DMS 273 (cell line): ENCODE results near the gene P2RY2.
A peak's percentile ranks its signal among the peaks of the same experiment; 100 is the strongest.
"Not testable (repeated sequence)": the region's sequence is repeated elsewhere in the genome, so short reads cannot be mapped to it uniquely, and the experiment has no call there.

ENCODE experiments used
- DNase-seq: peaks from one replicate; lab custom pipeline; 2025; ENCODE audit not compliant: unreplicated experiment; lab: John Stamatoyannopoulos, UW

The P2RY2 gene

DNA sequence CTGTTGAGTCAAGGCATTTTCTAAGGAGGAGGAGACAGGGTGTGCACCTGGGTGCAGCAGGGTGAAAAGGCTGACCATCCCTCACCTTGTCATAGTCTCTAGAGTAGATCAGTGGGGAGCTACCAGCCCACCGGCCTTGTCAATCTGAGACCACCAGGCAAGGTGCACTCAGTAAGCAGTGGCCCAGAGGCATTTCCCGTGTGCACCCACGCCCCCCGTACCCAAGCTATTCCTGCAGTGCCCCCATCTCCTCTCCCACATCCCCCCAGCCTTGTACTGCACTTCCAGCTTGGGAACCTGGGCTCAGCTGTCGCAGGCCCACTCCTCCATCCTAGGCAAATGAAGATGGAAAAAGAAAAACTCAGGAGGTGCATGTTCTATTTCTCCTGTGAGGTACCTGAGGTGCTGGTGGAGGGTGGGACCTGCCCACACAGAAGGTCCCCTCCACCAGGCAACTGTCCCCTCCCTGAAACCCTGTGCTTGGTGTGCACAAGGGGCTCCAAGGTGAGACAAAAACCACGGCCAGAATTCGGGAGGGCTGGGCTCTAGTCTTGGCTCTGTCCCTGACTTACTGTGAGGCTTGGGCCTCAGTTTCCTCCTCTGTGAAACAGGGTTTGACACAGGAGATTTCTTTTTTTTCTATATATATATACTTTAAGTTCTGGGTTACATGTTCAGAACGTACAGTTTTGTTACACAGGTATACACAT is 8.4 kb downstream of the P2RY2 start:
- no peak for DNase-seq

DNA sequence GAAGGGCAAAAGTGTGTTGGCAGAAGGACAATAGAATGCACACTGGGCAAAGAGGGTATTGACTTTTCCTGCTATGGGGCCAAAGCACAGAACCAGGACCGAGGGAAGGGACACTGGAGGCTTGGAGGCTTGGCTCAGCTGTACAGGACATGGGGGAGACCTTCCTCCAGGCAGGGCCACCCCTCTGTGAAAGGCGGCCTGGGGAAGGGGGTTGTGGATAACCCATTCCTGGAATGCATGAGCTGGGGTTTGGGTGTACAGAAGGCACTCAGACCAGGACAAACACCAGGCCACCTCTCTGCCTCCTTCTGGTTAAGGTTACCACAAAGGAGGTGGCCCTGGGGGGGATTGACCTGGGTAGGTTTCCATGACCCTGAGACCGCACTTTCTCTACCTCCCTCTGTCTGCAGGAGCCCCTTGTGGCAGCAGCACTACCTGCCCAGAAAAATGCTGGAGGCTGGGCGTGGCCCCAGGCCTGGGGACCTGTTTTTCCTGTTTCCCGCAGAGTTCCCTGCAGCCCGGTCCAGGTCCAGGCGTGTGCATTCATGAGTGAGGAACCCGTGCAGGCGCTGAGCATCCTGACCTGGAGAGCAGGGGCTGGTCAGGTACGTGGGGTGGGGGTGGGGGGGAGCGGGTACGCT is 9.6 kb downstream of the P2RY2 start:
- DNase-seq, result no peak

DNA sequence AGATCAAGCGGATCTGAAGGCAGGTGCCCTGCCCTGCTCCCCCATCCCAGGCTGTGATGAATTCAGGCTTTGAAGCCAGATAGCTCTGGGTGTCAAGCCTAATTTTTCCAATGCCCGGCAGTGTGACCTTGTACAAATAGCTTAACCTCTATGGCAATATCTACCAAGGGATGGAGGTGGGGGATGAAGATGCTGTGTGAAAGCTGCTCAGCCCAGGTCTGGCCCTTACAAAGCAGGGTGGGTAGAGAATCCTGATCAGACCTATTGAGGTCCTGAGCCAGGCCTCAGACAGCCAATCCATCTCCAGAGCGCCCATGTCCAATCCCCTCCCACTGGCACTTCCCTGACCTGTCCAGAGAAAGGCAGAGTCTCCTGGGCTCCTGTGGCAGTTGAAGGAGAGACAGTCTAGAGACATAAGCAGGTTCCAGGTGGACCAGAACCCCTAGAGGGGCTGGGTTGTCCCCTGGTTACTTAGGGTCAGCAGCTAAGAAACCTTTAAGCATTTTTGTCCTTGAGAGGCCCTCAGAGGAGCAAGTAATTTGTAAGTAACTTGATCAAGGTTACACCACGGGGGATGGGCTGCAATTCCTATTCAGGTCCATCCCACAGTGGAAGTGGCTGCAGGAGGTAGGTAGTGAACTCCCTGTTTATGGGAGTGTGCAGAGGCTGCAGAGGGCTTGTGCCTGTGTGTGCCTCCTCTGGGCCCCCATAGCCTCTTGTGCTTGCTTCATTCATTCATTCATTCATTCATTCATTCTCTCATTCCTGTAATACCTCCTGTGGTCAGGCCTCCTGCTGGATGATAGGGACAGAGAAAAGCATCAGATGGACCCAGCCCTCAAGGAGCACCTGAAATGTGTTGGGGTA is 10.4 kb downstream of the P2RY2 start:
- DNase-seq, result no peak

DNA sequence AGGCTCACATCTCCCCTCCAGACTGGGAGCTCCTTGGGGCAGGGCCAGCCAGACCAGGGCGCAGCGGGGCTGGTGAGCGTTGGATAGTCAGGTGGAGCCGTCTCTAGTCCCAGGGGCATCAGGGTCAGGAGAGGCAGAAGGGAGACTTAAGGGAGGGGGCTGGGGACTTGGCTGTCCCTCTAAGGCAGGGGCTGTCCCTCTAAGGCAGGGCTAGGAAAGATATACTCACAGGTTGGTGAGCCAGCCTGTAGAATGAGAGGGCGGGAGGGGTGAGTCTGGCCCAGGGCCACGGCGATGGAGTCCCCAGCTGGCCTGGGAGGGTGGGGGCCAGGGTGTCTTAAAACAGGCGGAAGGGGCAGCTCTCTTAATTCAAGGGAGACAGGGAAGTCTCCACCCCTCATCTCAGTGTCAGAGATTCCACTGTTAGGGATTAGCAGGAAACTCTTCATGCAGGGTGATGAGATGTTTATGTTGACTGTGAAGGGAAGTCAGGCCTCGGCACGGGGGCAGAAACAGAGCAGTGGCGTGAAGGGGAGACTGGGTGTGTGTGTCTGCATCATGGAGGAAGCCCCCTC is 11.3 kb downstream of the P2RY2 start:
- DNase-seq, result peak; percentile 63

DNA sequence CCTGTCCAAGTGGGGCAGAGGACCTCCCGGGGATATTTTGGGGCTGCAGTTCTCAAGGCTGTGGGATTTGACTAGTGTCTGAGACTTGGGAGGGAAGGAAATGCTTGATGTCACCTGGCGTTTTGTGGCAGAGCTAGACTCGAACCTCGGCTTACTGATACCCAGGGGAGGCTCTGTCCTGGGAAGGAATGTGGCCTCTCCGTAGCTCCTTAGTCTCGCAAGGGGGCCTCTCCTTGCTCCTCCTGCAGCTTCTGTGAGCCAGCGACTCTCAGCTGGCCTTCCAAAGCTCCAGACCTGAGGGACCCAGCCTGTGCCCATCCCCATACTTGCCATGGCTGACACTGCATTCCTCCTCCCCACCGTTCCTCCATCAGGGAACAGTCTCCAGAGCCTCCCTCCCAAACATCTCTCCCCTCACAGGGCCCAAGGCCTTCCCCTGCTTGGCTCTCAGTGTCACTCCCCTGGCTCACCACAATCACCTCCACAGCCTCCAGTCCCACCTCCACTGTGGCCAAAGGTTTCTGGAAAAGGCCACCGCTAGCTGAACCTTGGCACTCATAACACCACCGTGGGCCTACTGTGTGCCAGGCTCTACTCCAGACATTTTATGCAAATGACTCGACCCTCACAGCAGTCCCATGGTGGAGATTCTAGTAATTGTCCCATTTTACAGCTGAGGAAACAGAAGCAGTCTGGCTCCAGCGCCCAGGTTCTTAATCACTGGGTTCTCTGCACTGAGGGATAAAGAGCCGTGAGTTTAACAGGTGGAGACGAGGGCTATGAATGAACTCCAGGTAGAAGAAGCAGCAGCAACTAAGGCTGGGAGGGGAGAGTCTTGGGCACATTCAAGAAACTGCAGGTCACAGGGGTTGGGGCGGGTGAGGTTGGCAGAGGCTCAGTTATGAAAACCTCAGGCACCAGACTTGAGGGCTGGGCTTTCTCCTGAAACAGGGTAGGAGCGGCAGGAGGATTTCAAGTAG is 12.1 kb downstream of the P2RY2 start:
- no peak for DNase-seq

DNA sequence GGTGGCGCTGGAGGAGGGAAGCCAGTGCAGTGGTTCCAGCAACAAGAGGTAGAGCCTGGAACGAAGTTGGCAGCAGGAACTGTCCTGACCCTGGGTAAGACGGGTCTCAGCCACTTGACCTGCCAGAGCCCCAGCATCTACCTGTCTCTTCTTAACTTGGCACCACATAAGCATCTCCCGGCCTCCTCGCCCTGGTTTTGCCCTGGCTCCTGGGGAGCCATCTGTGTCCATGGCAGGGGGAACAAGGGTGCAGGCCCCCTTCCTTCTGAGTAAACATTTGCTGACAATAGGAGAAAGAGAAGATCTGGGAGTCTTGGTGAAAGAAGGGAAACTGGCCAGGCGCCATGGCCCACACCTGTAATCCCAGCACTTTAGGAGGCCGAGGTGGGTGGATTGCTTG is 12.8 kb downstream of the P2RY2 start:
- DNase-seq, result no peak

DNA sequence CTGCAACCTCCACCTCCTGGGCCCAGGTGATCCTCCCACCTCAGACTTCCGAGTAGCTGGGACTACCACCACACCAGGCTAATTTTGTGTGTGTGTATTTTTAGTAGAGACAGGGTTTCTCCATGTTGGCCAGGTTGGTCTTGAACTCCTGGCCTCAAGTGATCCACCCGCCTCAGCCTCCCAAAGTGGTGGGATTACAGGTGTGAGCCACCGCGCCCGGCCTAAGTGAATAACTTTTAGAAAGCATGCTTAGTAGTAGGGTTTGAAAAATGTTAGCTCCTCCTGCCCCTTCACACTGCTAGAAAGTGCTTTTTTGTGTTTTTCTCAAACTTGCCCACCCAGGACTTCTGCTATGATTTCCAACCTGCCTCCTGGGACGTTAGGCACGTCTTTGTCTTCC is 14.4 kb downstream of the P2RY2 start:
- not testable (repeated sequence) for DNase-seq

DNA sequence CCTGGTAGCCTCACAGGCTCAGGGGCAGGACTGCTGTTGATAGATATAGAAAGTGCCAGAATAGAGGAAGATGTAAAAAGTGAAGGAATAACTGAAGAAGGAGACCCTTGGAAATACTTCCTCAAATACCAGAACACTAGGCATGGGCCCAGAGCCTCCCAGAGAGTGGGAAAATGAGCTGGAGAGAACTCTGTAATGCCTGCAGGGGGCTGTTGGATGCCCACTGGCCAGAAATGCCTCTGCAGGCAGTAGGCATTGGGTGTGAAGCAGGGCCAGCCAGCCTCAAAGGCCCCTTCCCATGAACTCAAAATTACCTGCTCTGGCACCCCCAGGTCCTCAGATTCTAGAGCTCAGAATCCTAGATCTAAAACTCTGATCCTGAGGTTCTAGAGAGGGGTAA is 15.1 kb downstream of the P2RY2 start:
- peak; percentile 23 for DNase-seq

DNA sequence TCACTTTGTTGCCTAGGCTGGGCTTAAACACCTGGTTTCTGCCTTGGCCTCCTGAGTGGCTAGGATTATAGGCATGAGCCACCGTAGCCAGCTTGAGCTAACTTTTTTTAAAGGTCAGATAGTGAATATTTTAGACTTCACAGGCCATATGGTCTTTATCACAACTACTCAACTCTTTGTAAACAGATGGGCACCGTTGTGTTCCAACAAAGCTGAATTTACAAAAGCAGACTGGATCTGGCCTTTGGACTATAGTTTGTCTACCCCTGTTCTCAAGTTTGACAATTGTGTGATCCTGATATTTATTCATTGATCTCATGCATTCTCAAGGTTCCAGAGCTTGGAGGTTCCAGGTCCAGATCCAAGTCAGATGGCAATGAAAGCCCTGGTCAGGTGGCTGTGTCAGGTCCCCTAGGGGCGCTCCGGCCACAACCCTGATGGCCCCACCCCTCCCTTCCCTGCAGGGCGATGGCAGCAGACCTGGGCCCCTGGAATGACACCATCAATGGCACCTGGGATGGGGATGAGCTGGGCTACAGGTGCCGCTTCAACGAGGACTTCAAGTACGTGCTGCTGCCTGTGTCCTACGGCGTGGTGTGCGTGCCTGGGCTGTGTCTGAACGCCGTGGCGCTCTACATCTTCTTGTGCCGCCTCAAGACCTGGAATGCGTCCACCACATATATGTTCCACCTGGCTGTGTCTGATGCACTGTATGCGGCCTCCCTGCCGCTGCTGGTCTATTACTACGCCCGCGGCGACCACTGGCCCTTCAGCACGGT is 15.8 kb downstream of the P2RY2 start:
- peak; percentile 76 for DNase-seq

DNA sequence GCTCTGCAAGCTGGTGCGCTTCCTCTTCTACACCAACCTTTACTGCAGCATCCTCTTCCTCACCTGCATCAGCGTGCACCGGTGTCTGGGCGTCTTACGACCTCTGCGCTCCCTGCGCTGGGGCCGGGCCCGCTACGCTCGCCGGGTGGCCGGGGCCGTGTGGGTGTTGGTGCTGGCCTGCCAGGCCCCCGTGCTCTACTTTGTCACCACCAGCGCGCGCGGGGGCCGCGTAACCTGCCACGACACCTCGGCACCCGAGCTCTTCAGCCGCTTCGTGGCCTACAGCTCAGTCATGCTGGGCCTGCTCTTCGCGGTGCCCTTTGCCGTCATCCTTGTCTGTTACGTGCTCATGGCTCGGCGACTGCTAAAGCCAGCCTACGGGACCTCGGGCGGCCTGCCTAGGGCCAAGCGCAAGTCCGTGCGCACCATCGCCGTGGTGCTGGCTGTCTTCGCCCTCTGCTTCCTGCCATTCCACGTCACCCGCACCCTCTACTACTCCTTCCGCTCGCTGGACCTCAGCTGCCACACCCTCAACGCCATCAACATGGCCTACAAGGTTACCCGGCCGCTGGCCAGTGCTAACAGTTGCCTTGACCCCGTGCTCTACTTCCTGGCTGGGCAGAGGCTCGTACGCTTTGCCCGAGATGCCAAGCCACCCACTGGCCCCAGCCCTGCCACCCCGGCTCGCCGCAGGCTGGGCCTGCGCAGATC is 16.5 kb downstream of the P2RY2 start:
- DNase-seq, result no peak

DNA sequence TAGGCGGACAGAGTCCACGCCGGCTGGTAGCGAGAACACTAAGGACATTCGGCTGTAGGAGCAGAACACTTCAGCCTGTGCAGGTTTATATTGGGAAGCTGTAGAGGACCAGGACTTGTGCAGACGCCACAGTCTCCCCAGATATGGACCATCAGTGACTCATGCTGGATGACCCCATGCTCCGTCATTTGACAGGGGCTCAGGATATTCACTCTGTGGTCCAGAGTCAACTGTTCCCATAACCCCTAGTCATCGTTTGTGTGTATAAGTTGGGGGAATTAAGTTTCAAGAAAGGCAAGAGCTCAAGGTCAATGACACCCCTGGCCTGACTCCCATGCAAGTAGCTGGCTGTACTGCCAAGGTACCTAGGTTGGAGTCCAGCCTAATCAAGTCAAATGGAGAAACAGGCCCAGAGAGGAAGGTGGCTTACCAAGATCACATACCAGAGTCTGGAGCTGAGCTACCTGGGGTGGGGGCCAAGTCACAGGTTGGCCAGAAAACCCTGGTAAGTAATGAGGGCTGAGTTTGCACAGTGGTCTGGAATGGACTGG is 17.2 kb downstream of the P2RY2 start:
- DNase-seq, result no peak

DNA sequence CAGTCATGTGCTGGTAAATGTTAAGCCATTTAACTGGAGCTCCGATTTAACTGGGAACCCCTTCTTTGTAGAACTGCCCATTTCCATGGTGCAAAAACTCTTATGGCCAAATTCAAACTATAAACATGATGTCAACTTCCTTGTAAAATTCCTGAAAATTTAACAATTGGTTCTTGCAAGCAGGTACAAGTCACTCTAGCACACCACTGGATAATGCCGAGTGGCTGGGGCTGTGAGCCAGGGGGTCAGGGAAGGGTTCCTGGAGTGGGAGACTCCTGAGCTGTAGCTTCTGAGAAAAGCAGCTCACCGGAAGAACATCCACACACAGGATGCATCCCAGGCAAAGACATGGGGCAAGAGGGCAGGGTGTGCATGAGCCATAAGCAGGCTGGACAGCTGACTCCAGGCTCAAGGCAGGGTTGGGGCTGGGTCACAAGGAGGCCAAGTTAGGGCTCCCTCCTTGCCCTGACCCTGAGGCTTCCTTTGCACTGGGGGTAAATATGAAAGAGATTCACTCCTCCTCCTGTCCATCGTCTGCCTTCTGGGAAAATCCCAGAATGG is 18.2 kb downstream of the P2RY2 start:
- DNase-seq, result no peak

DNA sequence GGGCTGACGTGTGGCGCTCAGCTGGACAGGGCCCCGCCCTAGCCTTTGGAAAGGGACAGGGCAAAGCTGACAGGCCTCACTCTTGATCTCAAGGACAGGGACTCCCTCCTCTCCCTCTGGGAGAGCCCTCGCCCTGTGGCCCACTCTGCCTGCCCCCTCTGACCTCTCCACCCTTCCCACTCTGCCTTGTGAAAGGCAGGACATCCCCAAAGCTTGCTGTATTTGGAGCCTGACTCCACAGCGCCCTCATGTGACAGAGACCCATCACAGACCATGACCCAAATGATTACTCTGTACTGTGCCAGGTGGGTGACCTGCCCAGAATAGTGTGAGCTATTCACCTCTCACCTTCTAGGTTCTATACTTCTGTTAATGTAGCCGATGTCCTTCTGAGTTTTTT is 18.8 kb downstream of the P2RY2 start:
- DNase-seq, result peak; percentile 65

DNA sequence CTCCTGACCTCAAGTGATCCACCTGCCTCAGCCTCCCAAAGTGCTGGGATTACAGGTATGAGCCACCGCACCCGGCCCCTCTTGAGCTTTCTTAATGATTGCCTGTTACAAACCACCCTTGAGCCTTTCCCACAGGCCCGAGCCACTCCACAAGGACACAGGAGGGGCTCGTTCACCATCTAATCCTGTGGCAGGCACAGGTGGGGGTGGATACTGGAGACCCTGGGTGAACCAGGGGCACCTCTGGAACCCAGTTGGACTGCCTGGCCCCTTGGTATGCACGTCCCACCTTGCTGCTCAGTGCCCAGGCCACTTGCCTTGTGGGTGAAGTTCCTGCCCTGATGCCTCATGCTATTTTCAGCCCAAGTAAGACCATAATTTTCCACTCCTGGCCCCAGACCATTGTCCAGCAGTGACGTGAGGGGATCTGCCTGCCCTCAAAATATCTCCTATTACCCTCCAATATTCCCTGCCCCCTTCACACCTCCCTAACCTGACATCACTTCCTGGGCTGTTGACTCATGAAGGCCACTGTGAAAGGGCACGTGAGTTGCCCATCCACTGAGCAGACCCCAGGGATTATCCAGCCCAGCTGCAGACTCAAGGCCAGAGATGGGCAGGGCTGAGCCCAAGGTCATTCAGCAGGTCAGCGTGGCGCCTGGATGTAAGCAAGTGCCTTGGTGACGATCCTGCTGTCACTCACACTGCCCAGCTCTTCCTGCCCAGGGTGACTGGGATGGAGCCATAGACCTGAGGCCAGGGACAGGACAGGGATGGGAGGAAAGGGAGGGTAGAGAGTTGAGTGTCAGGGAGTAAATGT is 19.6 kb downstream of the P2RY2 start:
- DNase-seq, result no peak

DNA sequence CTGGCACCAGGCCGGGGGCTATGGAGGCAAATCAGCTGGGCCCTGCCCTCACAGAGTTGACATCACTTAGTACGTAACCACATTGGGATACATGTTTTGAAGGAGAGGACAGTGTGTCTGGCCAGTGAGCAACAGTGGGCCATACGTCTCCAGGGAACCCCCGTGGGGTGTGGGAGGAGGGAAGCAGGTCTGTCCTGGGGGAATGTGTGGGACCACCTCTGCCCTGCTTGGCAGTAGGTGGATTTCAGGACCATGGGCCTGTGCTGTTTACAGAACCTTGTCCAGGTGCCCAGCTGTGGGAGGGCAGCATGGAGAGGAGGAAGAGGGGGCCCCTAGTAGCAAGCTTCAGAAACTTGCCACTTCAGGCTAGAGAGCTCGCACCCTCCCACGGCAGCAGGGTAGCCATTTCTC is 21.0 kb downstream of the P2RY2 start:
- DNase-seq, result no peak

DNA sequence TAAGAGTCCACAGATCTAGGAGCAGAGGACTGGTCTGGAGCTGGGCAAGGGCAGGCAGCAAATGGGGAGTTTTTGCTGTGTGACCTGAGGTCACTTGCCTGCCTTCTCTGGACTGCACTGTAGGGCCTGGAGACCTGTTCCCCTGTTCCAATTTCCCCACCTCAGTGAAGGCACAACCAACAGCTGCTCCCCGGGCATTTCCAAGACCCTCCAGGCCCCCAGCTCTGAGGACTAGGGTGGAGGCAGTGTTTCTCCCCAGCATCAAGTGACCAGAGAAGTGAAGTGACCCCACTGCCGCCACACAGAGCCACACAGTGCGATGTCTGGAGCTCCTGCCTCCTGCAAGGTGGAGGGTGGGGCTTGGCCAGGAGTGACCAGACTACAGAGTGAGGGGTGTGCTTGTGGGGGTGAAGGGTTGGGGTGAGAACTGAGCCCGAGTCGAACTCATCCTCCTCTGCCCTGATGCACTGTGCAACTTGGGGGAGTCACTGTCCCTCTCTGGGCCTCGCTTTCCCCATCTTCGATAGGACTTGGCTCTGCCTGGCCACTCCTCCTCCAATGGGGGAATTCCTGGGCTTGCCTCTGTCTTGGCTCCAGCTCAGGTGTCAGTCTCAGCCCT is 21.6 kb downstream of the P2RY2 start:
- no peak for DNase-seq

DNA sequence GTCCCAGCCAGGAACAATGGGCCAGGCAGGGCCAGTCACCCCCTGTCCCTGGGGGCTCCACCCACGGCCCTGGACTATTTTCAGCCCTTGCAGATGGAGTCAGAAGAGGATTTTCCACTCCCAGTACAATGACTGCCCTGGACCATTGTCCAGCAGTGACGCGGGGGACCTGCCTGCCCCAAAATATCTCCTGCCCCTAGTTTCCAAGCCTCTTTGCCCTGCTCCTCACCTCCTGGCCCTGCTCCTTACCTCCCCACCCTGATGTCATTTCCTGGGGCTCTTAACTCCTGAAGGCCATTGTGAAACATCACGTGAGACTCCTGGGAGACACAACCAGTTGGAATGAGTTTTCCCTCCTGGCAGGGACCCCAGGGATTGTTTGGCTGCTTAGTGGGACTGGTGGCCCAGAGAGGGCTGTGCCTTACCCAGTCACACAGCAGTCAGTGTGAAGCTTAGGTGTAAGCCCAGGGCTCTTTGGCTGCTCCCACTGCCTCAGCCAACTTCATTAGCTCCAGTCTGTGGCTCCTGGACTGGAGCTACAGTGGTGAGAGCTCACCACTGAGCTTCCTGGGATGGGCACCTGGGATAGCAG is 22.2 kb downstream of the P2RY2 start:
- no peak for DNase-seq
